Cardiac muscle cell (in vitro differentiated cells and primary cell): Measurements from ENCODE around the gene CDK11A. TPM values are rescaled to one million over a fixed set of nuclear protein-coding genes. Genes with fewer than 3 reads are reported as not detected.

Experiments
- DNase-seq, 2 donors: peaks; one replicate each; pipeline versions ENCODE4 v3.0.0 to v3.0.0-alpha.2; 2010 to 2017; ENCODE audit warnings: low read depth in 1 of 2, low spot score in 1 of 2
- H3K27ac ChIP-seq: fragments of 200-600 bp; sonication (generic); 2 replicates; pipeline ENCODE4 v1.5.1; 2016
- H3K27me3 ChIP-seq: fragments of 200-600 bp; sonication (generic); 2 replicates; pipeline ENCODE4 v1.6.0; 2016; ENCODE audit warnings: control low read depth
- H3K36me3 ChIP-seq: fragments of 200-600 bp; sonication (generic); 2 replicates; pipeline ENCODE4 v1.5.1; 2016; ENCODE audit warnings: control low read depth
- H3K4me1 ChIP-seq: fragments of 200-600 bp; sonication (generic); 2 replicates; pipeline ENCODE4 v1.8.1; 2017; ENCODE audit warnings: low read depth, mild to moderate bottlenecking, mixed run types
- H3K4me3 ChIP-seq: fragments of 200-600 bp; sonication (generic); 2 replicates; pipeline ENCODE4 v1.5.1; 2016; ENCODE audit warnings: mild to moderate bottlenecking
- H3K9me3 ChIP-seq: fragments of 200-600 bp; sonication (generic); 2 replicates; pipeline ENCODE4 v1.5.1; 2017; ENCODE audit warnings: low read depth, mild to moderate bottlenecking, control low read depth
- CTCF ChIP-seq: IDR thresholded peaks from 2 replicates; pipeline ENCODE4 v1.5.1; 2012; ENCODE audit warnings: low read depth, mild to moderate bottlenecking, low read length
- polyA plus RNA-seq: library from polyadenylated mRNA; unstranded; fragments of >200 nt; fragmentation: Nextera tagmentation; extraction: Ambion mirVana; gene quantifications from 2 replicates; pipeline ENCODE4 v1.2.1, GENCODE V29; 2016
- total RNA-seq: library from RNA; depleted of rRNA; stranded (reverse); fragments of >200 nt; gene quantifications from 2 replicates; pipeline ENCODE4 v1.2.3, GENCODE V29; 2016

CDK11A gene
- total and polyA plus RNA-seq, 2 experiments from 2014 or later = 13.2 to 16.6 TPM

GRCh38 chr1:1759456-1760344, 35.5 kb upstream of the CDK11A start:
- Histone ChIP-seq H3K27ac (no peak overlapping the region), H3K4me3 (no peak overlapping the region), H3K27me3 (no peaks in the 10 kb centered on the region), H3K9me3 (no peaks in the 10 kb centered on the region), H3K36me3 (peaks cover 17% of the 10 kb centered on the region), H3K4me1 (no peaks in the 10 kb centered on the region)
- no peak for TF ChIP-seq CTCF
- DNase-seq = no peak

- no peaks in the 10 kb centered on the region for H3K4me1 ChIP-seq
- no peaks in the 10 kb centered on the region for H3K27me3 ChIP-seq
- no peak overlapping the region for H3K4me3 ChIP-seq
- DNase-seq = no peak
- H3K36me3 ChIP-seq = peaks cover 17% of the 10 kb centered on the region
- no peak overlapping the region for H3K27ac ChIP-seq
- no peak for TF ChIP-seq CTCF
- H3K9me3 ChIP-seq = no peaks in the 10 kb centered on the region
Measured at GRCh38 chr1:1758692-1759455, 34.7 kb upstream of the CDK11A start.

GRCh38 chr1:1758059-1758621, 34.0 kb upstream of the CDK11A start:
- Histone ChIP-seq H3K36me3 (peaks cover 21% of the 10 kb centered on the region), H3K9me3 (no peaks in the 10 kb centered on the region), H3K4me1 (no peaks in the 10 kb centered on the region), H3K4me3 (no peak overlapping the region), H3K27ac (no peak overlapping the region), H3K27me3 (no peaks in the 10 kb centered on the region)
- DNase-seq = no peak
- no peak for TF ChIP-seq CTCF

- Histone ChIP-seq H3K4me3 (no peak overlapping the region), H3K4me1 (no peaks in the 10 kb centered on the region), H3K27ac (no peak overlapping the region), H3K27me3 (no peaks in the 10 kb centered on the region), H3K36me3 (peaks cover 21% of the 10 kb centered on the region), H3K9me3 (no peaks in the 10 kb centered on the region)
- no peak for TF ChIP-seq CTCF
- DNase-seq = no peak
Measured at GRCh38 chr1:1757422-1758058, 33.4 kb upstream of the CDK11A start.

- Histone ChIP-seq H3K4me1 (no peaks in the 10 kb centered on the region), H3K4me3 (no peak overlapping the region), H3K36me3 (peaks cover 21% of the 10 kb centered on the region), H3K9me3 (no peaks in the 10 kb centered on the region), H3K27ac (no peak overlapping the region), H3K27me3 (no peaks in the 10 kb centered on the region)
- TF ChIP-seq CTCF = no peak
- DNase-seq = no peak
Measured at GRCh38 chr1:1756661-1757421, 32.7 kb upstream of the CDK11A start.
